Endothelial cell of umbilical vein (primary cell): ENCODE data around the gene PPIE. TPM values are rescaled to one million over a fixed set of nuclear protein-coding genes. Genes with fewer than 3 reads are reported as not detected.
"Not testable (repeated sequence)": the region's sequence is repeated elsewhere in the genome, so short reads cannot be mapped to it uniquely, and the experiment has no call there.

Experiments
- BruUV-seq: library from RNA; stranded (reverse); fragments of 400-500 nt; replicated peaks from 2 replicates; lab custom pipeline; 2021; lab: Mats Ljungman, UMichigan
- CTCF ChIA-PET: fragments of 300-600, 350-600 bp; sonication (Branson Sonifier 250); formaldehyde crosslinking; loops from one replicate; lab custom pipeline; 2021; ENCODE audit warnings: antibody characterized with exemption, inconsistent platforms; lab: Charles Lee
- POLR2A ChIA-PET: fragments of 300-600, 350-600 bp; sonication (Branson Sonifier 250); formaldehyde crosslinking; loops from one replicate; lab custom pipeline; 2021; ENCODE audit warnings: antibody characterized with exemption, inconsistent platforms; lab: Charles Lee
- DNase-seq: peaks from one replicate; pipeline ENCODE4 v3.0.0-alpha.2; 2011; ENCODE audit warnings: low read depth, low spot score
- FAIRE-seq: peaks from 2 replicates; lab custom pipeline; 2011; peaks lifted over from hg19 to GRCh38; lab: Jason Lieb, UNC
- H2AFZ ChIP-seq: 2 replicates; pipeline ENCODE4 v1.6.0; 2012; ENCODE audit warnings: low read depth, low read length, control low read depth, inconsistent platforms
- H3K27ac ChIP-seq: 2 replicates; pipeline ENCODE4 v1.5.1; 2011; ENCODE audit warnings: low read depth, mild to moderate bottlenecking, control low read depth, low read length, moderate library complexity; ENCODE audit not compliant: insufficient read depth
- H3K27me3 ChIP-seq, 2 experiments: 2 replicates each; pipeline versions ENCODE4 v1.6.0 to v1.6.1; 2011; ENCODE audit warnings: low read length in 2 of 2, mixed read lengths in 1 of 2; ENCODE audit not compliant: control insufficient read depth in 2 of 2, insufficient read depth in 2 of 2
- H3K36me3 ChIP-seq, 2 experiments: 2 replicates in 1 of 2; 3 replicates in 1 of 2; pipeline ENCODE4 v1.5.1; 2011; ENCODE audit warnings: low read length in 2 of 2, mild to moderate bottlenecking in 1 of 2, moderate library complexity in 1 of 2; ENCODE audit not compliant: control insufficient read depth in 2 of 2, insufficient read depth in 2 of 2; ENCODE audit errors: extremely low read depth in 1 of 2
- H3K4me1 ChIP-seq: 3 replicates; pipeline ENCODE4 v1.5.1; 2011; ENCODE audit warnings: mild to moderate bottlenecking, low read length; ENCODE audit not compliant: control insufficient read depth, insufficient read depth; ENCODE audit errors: extremely low read depth
- H3K4me2 ChIP-seq: 2 replicates; pipeline ENCODE4 v1.6.1; 2011; ENCODE audit warnings: low read length, control low read depth, mixed read lengths; ENCODE audit not compliant: insufficient read depth
- H3K4me3 ChIP-seq, 3 experiments: fragments of 200-600 bp in 1 of 3; sonication (generic), shearing (Covaris generic) in 1 of 3; replicated peaks in 1 of 3; 2 replicates each; pipeline ENCODE4 v1.5.1; 2011 to 2016; ENCODE audit warnings: control low read depth in 3 of 3, low read length in 3 of 3, mild to moderate bottlenecking in 2 of 3, inconsistent platforms in 1 of 3, low read depth in 1 of 3, moderate library complexity in 1 of 3; ENCODE audit not compliant: insufficient read depth in 1 of 3
- H3K79me2 ChIP-seq: 2 replicates; pipeline ENCODE4 v1.6.0; 2012; ENCODE audit warnings: low read length, inconsistent platforms; ENCODE audit not compliant: control insufficient read depth, insufficient read depth
- H3K9ac ChIP-seq: replicated peaks from 2 replicates; pipeline ENCODE3; 2011; ENCODE audit warnings: low read length, control low read depth; ENCODE audit not compliant: insufficient read depth; ENCODE audit errors: extremely low read depth
- H3K9me1 ChIP-seq: replicated peaks from 3 replicates; pipeline ENCODE4 v1.6.0; 2011; ENCODE audit warnings: mild to moderate bottlenecking, low read length; ENCODE audit not compliant: control insufficient read depth, insufficient read depth; ENCODE audit errors: extremely low read depth
- H3K9me3 ChIP-seq: replicated peaks from 2 replicates; pipeline ENCODE4 v1.5.1; 2012; ENCODE audit warnings: low read length, inconsistent platforms; ENCODE audit not compliant: control insufficient read depth, insufficient read depth
- H4K20me1 ChIP-seq: replicated peaks from 2 replicates; pipeline ENCODE3; 2011; ENCODE audit warnings: mild to moderate bottlenecking, low read length; ENCODE audit not compliant: control insufficient read depth, insufficient read depth; ENCODE audit errors: extremely low read depth
- EZH2 ChIP-seq: IDR thresholded peaks from 2 replicates; pipeline ENCODE4 v1.6.1; 2012; ENCODE audit warnings: borderline replicate concordance, low read depth, mild to moderate bottlenecking, moderate library complexity, low read length, inconsistent platforms; ENCODE audit not compliant: severe bottlenecking
- POLR2A ChIP-seq: IDR thresholded peaks from 2 replicates; pipeline ENCODE4 v1.6.1; 2012; ENCODE audit warnings: low read depth, mild to moderate bottlenecking, control low read depth, low read length
- dilution Hi-C: fragments of 300-500 bp; cut with MboI; formaldehyde crosslinking; loops from one replicate; pipeline ENCODE4 v1.15.0; 2019; ENCODE audit warnings: low sequenced_read_pairs; ENCODE audit not compliant: extremely low pct_ligation_motif_present
- intact Hi-C: fragments of 100-400 bp; cut with micrococcal nuclease; formaldehyde crosslinking; loops from one replicate; pipeline ENCODE4 v1.10.0; 2022
- polyA plus RNA-seq, 4 experiments: library from polyadenylated mRNA; depleted of rRNA in 3 of 4; stranded (reverse) in 3 of 4; unstranded in 1 of 4; fragments of >200 nt; gene quantifications; 2 replicates each; pipeline versions ENCODE4 v1.2.1 to v1.2.3, GENCODE V29; 2011 to 2012; ENCODE audit warnings: missing spikeins in 1 of 4
- total RNA-seq: library from RNA; stranded (reverse); gene quantifications from 2 replicates; pipeline ENCODE4 v1.2.3, GENCODE V29; 2021

Gene PPIE
- total and polyA plus RNA-seq, 2 donors (not counting 3 experiments of a cell fraction or from before 2014, with no cell fraction given) = 44.4 to 74.9 TPM

GRCh38 chr1:39787964-39788363, 49.3 kb downstream of the PPIE start:
- H3K4me1 ChIP-seq, H3K79me2 ChIP-seq, CTCF ChIA-PET, H3K9me3 ChIP-seq, H3K27ac ChIP-seq, DNase-seq, H2AFZ ChIP-seq, H3K9ac ChIP-seq, H3K4me2 ChIP-seq, dilution Hi-C loops, BruUV-seq, H4K20me1 ChIP-seq, intact Hi-C loops, H3K4me3 ChIP-seq, H3K9me1 ChIP-seq, H3K36me3 ChIP-seq: not testable (repeated sequence)
- peak; percentile 62 for TF ChIP-seq EZH2
- FAIRE-seq = peak; percentile 24
- H3K27me3 ChIP-seq = peaks cover 19 to 31% of the 10 kb centered on the region in 2 experiments
- POLR2A ChIA-PET = interaction anchor here (0.6 kb wide), 1 partner anchor 224 kb away, joined by 4 read pairs; no protein-coding TSS in a partner anchor

- no peaks in the 10 kb centered on the region for H3K9me3 ChIP-seq
- dilution Hi-C loops = no loop called here
- no peak for FAIRE-seq
Observed at GRCh38 chr1:39788426-39788757, 49.7 kb downstream of the PPIE start.

More at GRCh38 chr1:39788426-39788757, 49.7 kb downstream of the PPIE start:
- intact Hi-C loops = no loop called here
- CTCF ChIA-PET = interaction anchor here (0.6 kb wide), 1 partner anchor 87 kb away, joined by 3 read pairs; no protein-coding TSS in a partner anchor
- no peak overlapping the region for H3K9ac ChIP-seq
- POLR2A ChIA-PET = interaction anchor here (0.6 kb wide), 1 partner anchor 224 kb away, joined by 4 read pairs; no protein-coding TSS in a partner anchor
- H3K4me2 ChIP-seq = peak overlapping the region; percentile 31
- TF ChIP-seq EZH2 = peak; percentile 59
- TF ChIP-seq POLR2A = no peak
- peaks cover 3% of the 10 kb centered on the region for H3K4me1 ChIP-seq
- no peak overlapping the region for H3K27ac ChIP-seq
- peaks cover 19 to 31% of the 10 kb centered on the region in 2 experiments for H3K27me3 ChIP-seq
- H3K9me1 ChIP-seq = no peaks in the 10 kb centered on the region
- H2AFZ ChIP-seq = peak overlapping the region; percentile 70
- DNase-seq = no peak
- H3K79me2 ChIP-seq = no peaks in the 10 kb centered on the region
- no peaks in the 10 kb centered on the region for H3K36me3 ChIP-seq
- no TSS peak for BruUV-seq
- H4K20me1 ChIP-seq = no peaks in the 10 kb centered on the region
- peak overlapping the region in 2 of 3 experiments; percentile 5 to 22 for H3K4me3 ChIP-seq
